Mucosa of gallbladder (tissue), 1 donor: ENCODE results near the gene TCEANC2. TPM values are rescaled to one million over a fixed set of nuclear protein-coding genes. Genes with fewer than 3 reads are reported as not detected.
A peak's percentile ranks its signal among the peaks of the same experiment; 100 is the strongest.
"Not testable (repeated sequence)": the region's sequence is repeated elsewhere in the genome, so short reads cannot be mapped to it uniquely, and the experiment has no call there.

Source experiments
- DNase-seq: peaks from one replicate; pipeline ENCODE4 v3.0.0-alpha.2; 2020; ENCODE audit warnings: low spot score
- total RNA-seq: library from RNA; stranded (reverse); gene quantifications from one replicate; pipeline ENCODE4 v1.2.1, GENCODE V29; 2021
- donor health status: DM: no; HTN: no; CAD: no.

TCEANC2 gene
- 6.0 TPM for total RNA-seq

- DNase-seq: peak; percentile 98
Measured at GRCh38 chr1:54052934-54053744, at the start of gene TCEANC2, which contains the start of gene TMEM59. TCEANC2 (plus strand) TSS chr1:54053608; CDS start chr1:54054423, 815 bp downstream. TMEM59 (minus strand) TSS chr1:54053204; CDS start chr1:54053188, 16 bp downstream.

GRCh38 chr1:54003750-54004480 is 49.5 kb upstream of the TCEANC2 start:
- DNase-seq: not testable (repeated sequence)

GRCh38 chr1:54004481-54005049 is 48.8 kb upstream of the TCEANC2 start:
- no peak for DNase-seq

- no peak for DNase-seq
Measured at GRCh38 chr1:54006508-54006907, 46.9 kb upstream of the TCEANC2 start.

- no peak for DNase-seq
Measured at GRCh38 chr1:54007613-54008012, 45.8 kb upstream of the TCEANC2 start.

- no peak for DNase-seq
Measured at GRCh38 chr1:54008876-54009275, 44.5 kb upstream of the TCEANC2 start.

GRCh38 chr1:54009406-54009805 is 44.0 kb upstream of the TCEANC2 start:
- no peak for DNase-seq

GRCh38 chr1:54010415-54011117 is 42.8 kb upstream of the TCEANC2 start:
- no peak for DNase-seq

- DNase-seq: no peak
Measured at GRCh38 chr1:54011316-54012007, 41.9 kb upstream of the TCEANC2 start.

- no peak for DNase-seq
Measured at GRCh38 chr1:54012008-54012325, 41.4 kb upstream of the TCEANC2 start.

- no peak for DNase-seq
Measured at GRCh38 chr1:54012863-54013262, 40.5 kb upstream of the TCEANC2 start.

- DNase-seq: no peak
Measured at GRCh38 chr1:54013393-54014008, 39.9 kb upstream of the TCEANC2 start.

- no peak for DNase-seq
Measured at GRCh38 chr1:54014009-54014629, 39.3 kb upstream of the TCEANC2 start.

GRCh38 chr1:54016343-54017282 is 36.8 kb upstream of the TCEANC2 start:
- DNase-seq: peak; percentile 76

- DNase-seq: peak; percentile 45
Measured at GRCh38 chr1:54017979-54018378, 35.4 kb upstream of the TCEANC2 start, which contains the start of gene LDLRAD1. LDLRAD1 (minus strand) TSS chr1:54018186; CDS start chr1:54018112, 74 bp downstream.

- DNase-seq: no peak
Measured at GRCh38 chr1:54018635-54019034, 34.8 kb upstream of the TCEANC2 start.

- DNase-seq: not testable (repeated sequence)
Measured at GRCh38 chr1:54019562-54020176, 33.7 kb upstream of the TCEANC2 start.

GRCh38 chr1:54024358-54024757 is 29.1 kb upstream of the TCEANC2 start:
- DNase-seq: no peak

- not testable (repeated sequence) for DNase-seq
Measured at GRCh38 chr1:54024811-54025210, 28.6 kb upstream of the TCEANC2 start.
